Kidney epithelial cell (primary cell): ENCODE data around the gene POU3F3. TPM values are rescaled to one million over a fixed set of nuclear protein-coding genes. Genes with fewer than 3 reads are reported as not detected.

Source experiments
- DNase-seq: peaks from one replicate; pipeline ENCODE4 v3.0.0-alpha.2; 2010; ENCODE audit warnings: low read depth
- H3K27me3 ChIP-seq: 2 replicates; pipeline ENCODE4 v1.6.0; 2011; ENCODE audit warnings: low read length; ENCODE audit not compliant: control insufficient read depth, insufficient read depth
- H3K36me3 ChIP-seq: 2 replicates; pipeline ENCODE4 v1.5.1; 2011; ENCODE audit warnings: low read length; ENCODE audit not compliant: control insufficient read depth, insufficient read depth
- H3K4me3 ChIP-seq: 2 replicates; pipeline ENCODE4 v1.5.1; 2011; ENCODE audit warnings: low read depth, mild to moderate bottlenecking, control low read depth, low read length
- CTCF ChIP-seq: IDR thresholded peaks from 2 replicates; pipeline ENCODE4 v1.5.1; 2011; ENCODE audit warnings: mild to moderate bottlenecking, moderate library complexity, low read length, control low read depth, inconsistent platforms; ENCODE audit not compliant: insufficient read depth, poor library complexity, severe bottlenecking
- total RNA-seq: library from RNA; depleted of rRNA; stranded (reverse); fragments of >200 nt; gene quantifications from 2 replicates; pipeline ENCODE4 v1.2.3, GENCODE V29; 2015

Gene POU3F3
- total RNA-seq, 1 donor from 2014 or later = 19.0 TPM

- Histone ChIP-seq H3K27me3 (peaks cover 27% of the 10 kb centered on the region), H3K36me3 (no peaks in the 10 kb centered on the region), H3K4me3 (peak overlapping the region; percentile 64)
- DNase-seq = no peak
- no peak for TF ChIP-seq CTCF
These were observed 18.3 kb downstream of the POU3F3 start for GRCh38 chr2:104871972-104872865.

- TF ChIP-seq CTCF = peak; percentile 75
- Histone ChIP-seq H3K36me3 (no peaks in the 10 kb centered on the region), H3K4me3 (peak overlapping the region; percentile 64), H3K27me3 (peaks cover 18% of the 10 kb centered on the region)
- no peak for DNase-seq
These were observed 19.2 kb downstream of the POU3F3 start for GRCh38 chr2:104872866-104873688.

- H3K27me3 ChIP-seq = peaks cover 14% of the 10 kb centered on the region
- peak overlapping the region; percentile 19 for H3K4me3 ChIP-seq
- no peaks in the 10 kb centered on the region for H3K36me3 ChIP-seq
- no peak for DNase-seq
- no peak for TF ChIP-seq CTCF
These were observed 19.8 kb downstream of the POU3F3 start for GRCh38 chr2:104873689-104874054.

GRCh38 chr2:104874230-104874629, 20.3 kb downstream of the POU3F3 start:
- peak overlapping the region; percentile 19 for H3K4me3 ChIP-seq
- H3K27me3 ChIP-seq = peaks cover 14% of the 10 kb centered on the region
- H3K36me3 ChIP-seq = no peaks in the 10 kb centered on the region
- TF ChIP-seq CTCF = no peak
- no peak for DNase-seq

GRCh38 chr2:104875262-104875661, 21.3 kb downstream of the POU3F3 start:
- no peaks in the 10 kb centered on the region for H3K36me3 ChIP-seq
- no peak for TF ChIP-seq CTCF
- DNase-seq = no peak
- peaks cover 11% of the 10 kb centered on the region for H3K27me3 ChIP-seq
- no peak overlapping the region for H3K4me3 ChIP-seq
